Spleen (tissue), 11 donors: ENCODE measurements around the gene RSPO4. TPM values are rescaled to one million over a fixed set of nuclear protein-coding genes. Genes with fewer than 3 reads are reported as not detected.
A peak's percentile ranks its signal among the peaks of the same experiment; 100 is the strongest.

Experiments
- DNase-seq: peaks from one replicate; pipeline ENCODE4 v3.0.0-alpha.2; 2020
- H3K27ac ChIP-seq, 8 donors: fragments of 200-600 bp; sonication (generic) in 7 of 8; 1 replicate in 4 of 8; 2 replicates in 4 of 8; pipeline versions ENCODE4 v1.5.0 to v1.8.0; 2016 to 2021; ENCODE audit warnings: inconsistent platforms in 4 of 8, mild to moderate bottlenecking in 4 of 8, moderate library complexity in 1 of 8
- H3K27me3 ChIP-seq, 7 donors: fragments of 200-600 bp; sonication (generic) in 6 of 7; replicated peaks in 1 of 7; 1 replicate in 4 of 7; 2 replicates in 3 of 7; pipeline versions ENCODE4 v1.5.0 to v1.8.0; 2016 to 2021; ENCODE audit warnings: inconsistent platforms in 3 of 7, mild to moderate bottlenecking in 1 of 7
- H3K36me3 ChIP-seq, 6 donors: fragments of 200-600 bp; sonication (generic) in 5 of 6; 1 replicate in 4 of 6; 2 replicates in 2 of 6; pipeline versions ENCODE4 v1.5.0 to v1.8.0; 2016 to 2021; ENCODE audit warnings: inconsistent platforms in 2 of 6
- H3K4me1 ChIP-seq, 6 donors: fragments of 200-600 bp; sonication (generic) in 5 of 6; 1 replicate in 3 of 6; 2 replicates in 3 of 6; pipeline versions ENCODE4 v1.5.0 to v1.8.0; 2016 to 2021; ENCODE audit warnings: inconsistent platforms in 3 of 6
- H3K4me3 ChIP-seq, 8 donors: fragments of 200-600 bp; sonication (generic) in 7 of 8; 1 replicate in 4 of 8; 2 replicates in 4 of 8; pipeline versions ENCODE4 v1.5.0 to v1.8.0; 2016 to 2021; ENCODE audit warnings: inconsistent platforms in 4 of 8, mild to moderate bottlenecking in 4 of 8, moderate library complexity in 2 of 8
- H3K9me3 ChIP-seq, 8 donors: fragments of 200-600 bp; sonication (generic) in 7 of 8; 1 replicate in 4 of 8; 2 replicates in 4 of 8; pipeline versions ENCODE4 v1.5.0 to v1.8.0; 2016 to 2021; ENCODE audit warnings: inconsistent platforms in 4 of 8
- CTCF ChIP-seq, 11 experiments: fragments of 200-600 bp in 7 of 11; fragments of 450-650 bp in 4 of 11; sonication (generic) in 4 of 11; IDR thresholded peaks in 8 of 11; conservative IDR thresholded peaks in 3 of 11; 1 replicate in 7 of 11; 2 replicates in 4 of 11; pipeline versions ENCODE4 v1.4.0 to v1.8.0; 2016 to 2021; ENCODE audit warnings: antibody characterized with exemption in 11 of 11, inconsistent platforms in 4 of 11, mild to moderate bottlenecking in 1 of 11
- POLR2A ChIP-seq, 3 donors: fragments of 450-650 bp; IDR thresholded peaks; one replicate each; pipeline ENCODE4 v1.5.1; 2017; ENCODE audit warnings: antibody characterized with exemption in 3 of 3, mild to moderate bottlenecking in 1 of 3
- POLR2AphosphoS5 ChIP-seq, 3 donors: sonication (generic); formaldehyde crosslinking; IDR thresholded peaks; one replicate each; pipeline ENCODE4 v1.5.1; 2017; ENCODE audit warnings: antibody characterized with exemption in 3 of 3
- WGBS, 5 donors: extraction: QIAGEN DNeasy Blood & Tissue Kit in 3 of 5; methylation state at CpG; one replicate each; pipeline versions ENCODE4 v1.1.5 to v1.1.7; 2013 to 2018; 5-methylcytosine and 5-hydroxymethylcytosine counted together
- intact Hi-C: fragments of 100-400 bp; cut with DNase I; formaldehyde crosslinking; loops from one replicate; pipeline ENCODE4 v1.15.0; 2023; ENCODE audit warnings: low total_unique reads
- polyA plus RNA-seq, 3 donors: library from polyadenylated mRNA; stranded (reverse); fragments of 200-250 nt; gene quantifications; one replicate each; pipeline ENCODE4 v1.2.1, GENCODE V29; 2013
- total RNA-seq, 7 donors: library from RNA; depleted of rRNA in 3 of 7; stranded (reverse); fragments of >200 nt in 3 of 7; fragmentation: NEBNext Ultra II Directional in 4 of 7; extraction: Animal tissue kit (Norgen Biotek cat#: 25700) in 4 of 7; gene quantifications; one replicate each; pipeline versions ENCODE4 v1.1.0 to v1.2.1, GENCODE V29; 2016 to 2021
- donor health status: healthy with polysubstance abuse.
- donor health status: DM: no; HTN: no; CAD: no; lungs with moderate emphysema.
- donor health status: DM: no; HTN: no; CAD: no.
- donor health status: Bipolar disorder and iron deficiency.
- donor health status: healthy.
- donor health status: DM: no; HTN: no; CAD: no.
- donor health status: DM: yes; HTN: yes; CAD: no.

RSPO4 gene
- total and polyA plus RNA-seq, 10 donors = 0.02 to 0.32 (median 0.14) TPM; not detected in 6

- intact Hi-C loops = loop anchor here (10.0 kb wide), 1 partner anchor 263 kb away; no protein-coding TSS in a partner anchor
- H3K9me3 ChIP-seq = no peaks in the 10 kb centered on the region
- H3K4me3 ChIP-seq = no peak overlapping the region
- 65 to 86% (median 72%) methylated on average over 8 of the region's 8 CpGs for WGBS, 5 donors
- DNase-seq = peak; percentile 51
- H3K36me3 ChIP-seq = no peaks in the 10 kb centered on the region
- TF ChIP-seq CTCF (IDR thresholded peaks at IDR 0.05 in 8 of 11, conservative IDR thresholded peaks at IDR 0.05 in 3 of 11) (no peak), POLR2A (IDR thresholded peaks at IDR 0.05) (no peak), POLR2AphosphoS5 (IDR thresholded peaks at IDR 0.05) (no peak)
- H3K27me3 ChIP-seq = peaks cover 0 to 57% (median 16%) of the 10 kb centered on the region in 7 donors
- no peak overlapping the region for H3K27ac ChIP-seq
- H3K4me1 ChIP-seq = peaks cover 0 to 8% (median 5%) of the 10 kb centered on the region in 6 donors
Measured at GRCh38 chr20:952196-952795, 49.8 kb downstream of the RSPO4 start.

GRCh38 chr20:951384-952169, 50.5 kb downstream of the RSPO4 start:
- peak; percentile 49 for DNase-seq
- Histone ChIP-seq H3K4me1 (peaks cover 0 to 7% (median 4%) of the 10 kb centered on the region in 6 donors), H3K4me3 (no peak overlapping the region), H3K36me3 (no peaks in the 10 kb centered on the region), H3K27ac (no peak overlapping the region), H3K9me3 (no peaks in the 10 kb centered on the region), H3K27me3 (peaks cover 0 to 57% (median 12%) of the 10 kb centered on the region in 7 donors)
- 77 to 88% (median 81%) methylated on average over 21 of the region's 21 CpGs for WGBS, 5 donors
- TF ChIP-seq CTCF (IDR thresholded peaks at IDR 0.05 in 8 of 11, conservative IDR thresholded peaks at IDR 0.05 in 3 of 11) = peak in 1 of 11 experiments; percentile 19
- no peak for TF ChIP-seq POLR2AphosphoS5 (IDR thresholded peaks at IDR 0.05)
- TF ChIP-seq POLR2A (IDR thresholded peaks at IDR 0.05) = no peak
- intact Hi-C loops = loop anchor here (10.0 kb wide), 1 partner anchor 263 kb away; no protein-coding TSS in a partner anchor

GRCh38 chr20:949717-950116, 52.4 kb downstream of the RSPO4 start:
- WGBS, 5 donors = 89 to 91% (median 90%) methylated on average over 7 of the region's 7 CpGs
- TF ChIP-seq CTCF (IDR thresholded peaks at IDR 0.05 in 8 of 11, conservative IDR thresholded peaks at IDR 0.05 in 3 of 11) (no peak), POLR2AphosphoS5 (IDR thresholded peaks at IDR 0.05) (no peak)
- Histone ChIP-seq H3K9me3 (no peaks in the 10 kb centered on the region), H3K36me3 (no peaks in the 10 kb centered on the region), H3K4me1 (no peaks in the 10 kb centered on the region), H3K27ac (no peak overlapping the region), H3K27me3 (peaks cover 0 to 55% (median 6%) of the 10 kb centered on the region in 7 donors), H3K4me3 (no peak overlapping the region)
- peak; percentile 56 for DNase-seq
- intact Hi-C loops = loop anchor here (10.0 kb wide), 1 partner anchor 265 kb away; no protein-coding TSS in a partner anchor

GRCh38 chr20:946826-947225, 55.3 kb downstream of the RSPO4 start:
- Histone ChIP-seq H3K4me3 (no peak overlapping the region), H3K9me3 (no peaks in the 10 kb centered on the region), H3K27ac (no peak overlapping the region), H3K36me3 (no peaks in the 10 kb centered on the region), H3K4me1 (no peaks in the 10 kb centered on the region), H3K27me3 (peaks cover 0 to 28% (median 0%) of the 10 kb centered on the region in 7 donors)
- intact Hi-C loops = no loop called here
- 80 to 93% (median 87%) methylated on average over 7 to 8 of the region's 8 CpGs for WGBS, 5 donors
- TF ChIP-seq POLR2A (IDR thresholded peaks at IDR 0.05) (no peak), POLR2AphosphoS5 (IDR thresholded peaks at IDR 0.05) (no peak), CTCF (IDR thresholded peaks at IDR 0.05 in 8 of 11, conservative IDR thresholded peaks at IDR 0.05 in 3 of 11) (no peak)
- no peak for DNase-seq
